ENCODE measurements around the gene YBEY. TPM values are rescaled to one million over a fixed set of nuclear protein-coding genes. Genes with fewer than 3 reads are reported as not detected.

The YBEY gene
- total and polyA plus RNA-seq, 10 donors, result 7.8 to 32.0 (median 14.2) TPM

DNA sequence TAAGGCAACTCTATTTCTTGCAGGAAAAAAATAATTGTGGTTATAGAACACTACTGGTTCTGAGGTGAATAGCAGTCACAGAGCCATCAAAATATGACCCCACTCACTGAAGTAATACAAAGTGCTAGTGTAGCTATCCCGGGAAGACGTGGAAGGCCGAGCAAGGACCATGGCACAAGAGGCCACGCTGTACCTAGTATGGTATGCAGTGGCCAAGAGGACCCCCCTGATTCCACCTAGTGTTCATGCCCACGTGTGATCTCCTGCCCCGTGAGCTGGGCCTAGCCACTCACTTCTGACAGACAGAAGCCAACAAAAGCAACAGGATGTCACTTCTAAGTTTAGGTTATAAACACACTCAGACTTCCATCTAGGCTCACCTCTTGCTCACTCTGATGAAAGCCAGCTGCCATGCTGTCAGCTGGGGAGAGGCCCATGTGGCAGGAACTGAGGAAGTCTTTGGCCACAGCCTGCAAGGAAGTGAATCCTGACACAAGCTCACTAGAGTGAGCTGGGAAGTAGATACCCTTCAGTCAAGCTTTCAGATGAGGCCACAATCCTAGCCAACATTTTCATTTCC, 35.9 kb upstream of the YBEY start:
- intact Hi-C loops (cut with DNase I; ENCODE audit: low total_unique reads), result no loop called here

GRCh38 chr21:46252840-46253239, 33.3 kb upstream of the YBEY start:
- no peaks in the 10 kb centered on the region for H3K27me3 ChIP-seq (replicated peaks in 1 of 7)
- intact Hi-C loops (cut with DNase I; ENCODE audit: low total_unique reads), result no loop called here
- WGBS, 5 donors, result 90 to 94% (median 91%) methylated on average over 4 of the region's 4 CpGs
- no peaks in the 10 kb centered on the region for H3K9me3 ChIP-seq
- no peak for DNase-seq
- H3K4me1 ChIP-seq, result peaks cover 0 to 26% (median 13%) of the 10 kb centered on the region in 6 donors
- H3K36me3 ChIP-seq, result peaks cover 4 to 100% (median 93%) of the 10 kb centered on the region in 6 donors
- H3K4me3 ChIP-seq, result no peak overlapping the region
- TF ChIP-seq, protein P1, sequence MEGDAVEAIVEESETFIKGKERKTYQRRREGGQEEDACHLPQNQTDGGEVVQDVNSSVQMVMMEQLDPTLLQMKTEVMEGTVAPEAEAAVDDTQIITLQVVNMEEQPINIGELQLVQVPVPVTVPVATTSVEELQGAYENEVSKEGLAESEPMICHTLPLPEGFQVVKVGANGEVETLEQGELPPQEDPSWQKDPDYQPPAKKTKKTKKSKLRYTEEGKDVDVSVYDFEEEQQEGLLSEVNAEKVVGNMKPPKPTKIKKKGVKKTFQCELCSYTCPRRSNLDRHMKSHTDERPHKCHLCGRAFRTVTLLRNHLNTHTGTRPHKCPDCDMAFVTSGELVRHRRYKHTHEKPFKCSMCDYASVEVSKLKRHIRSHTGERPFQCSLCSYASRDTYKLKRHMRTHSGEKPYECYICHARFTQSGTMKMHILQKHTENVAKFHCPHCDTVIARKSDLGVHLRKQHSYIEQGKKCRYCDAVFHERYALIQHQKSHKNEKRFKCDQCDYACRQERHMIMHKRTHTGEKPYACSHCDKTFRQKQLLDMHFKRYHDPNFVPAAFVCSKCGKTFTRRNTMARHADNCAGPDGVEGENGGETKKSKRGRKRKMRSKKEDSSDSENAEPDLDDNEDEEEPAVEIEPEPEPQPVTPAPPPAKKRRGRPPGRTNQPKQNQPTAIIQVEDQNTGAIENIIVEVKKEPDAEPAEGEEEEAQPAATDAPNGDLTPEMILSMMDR (IDR thresholded peaks at IDR 0.05 in 8 of 11, conservative IDR thresholded peaks at IDR 0.05 in 3 of 11), result no peak
- TF ChIP-seq POLR2A (IDR thresholded peaks at IDR 0.05) (no peak), POLR2AphosphoS5 (IDR thresholded peaks at IDR 0.05) (no peak)
- H3K27ac ChIP-seq, result peak overlapping the region in 2 of 8 donors; percentile 55 to 65

More for the DNA sequence above, 35.9 kb upstream of the YBEY start:
- DNase-seq, result no peak
- WGBS, 5 donors, result 83 to 91% (median 89%) methylated on average over 5 to 6 of the region's 6 CpGs
- H3K4me3 ChIP-seq, result no peak overlapping the region
- peaks cover 3 to 100% (median 89%) of the 10 kb centered on the region in 6 donors for H3K36me3 ChIP-seq
- H3K9me3 ChIP-seq, result no peaks in the 10 kb centered on the region
- no peak for TF ChIP-seq POLR2A (IDR thresholded peaks at IDR 0.05)
- peaks cover 0 to 26% (median 13%) of the 10 kb centered on the region in 6 donors for H3K4me1 ChIP-seq
- H3K27me3 ChIP-seq (replicated peaks in 1 of 7), result no peaks in the 10 kb centered on the region
- peak overlapping the region in 1 of 8 donors; percentile 36 for H3K27ac ChIP-seq

GRCh38 chr21:46253610-46254124, 32.5 kb upstream of the YBEY start:
- H3K9me3 ChIP-seq, result no peaks in the 10 kb centered on the region
- peak overlapping the region in 6 of 8 donors; percentile 8 to 65 (median 52) for H3K27ac ChIP-seq
- H3K4me1 ChIP-seq, result peaks cover 0 to 26% (median 13%) of the 10 kb centered on the region in 6 donors
- H3K27me3 ChIP-seq (replicated peaks in 1 of 7), result no peaks in the 10 kb centered on the region
- 41 to 49% (median 45%) methylated on average over 8 of the region's 8 CpGs for WGBS, 5 donors
- no peak overlapping the region for H3K4me3 ChIP-seq
- TF ChIP-seq POLR2AphosphoS5 (IDR thresholded peaks at IDR 0.05), result peak in 1 of 3 donors; percentile 11
- no peak for TF ChIP-seq POLR2A (IDR thresholded peaks at IDR 0.05)
- TF ChIP-seq, protein P1 (IDR thresholded peaks at IDR 0.05 in 8 of 11, conservative IDR thresholded peaks at IDR 0.05 in 3 of 11), result no peak
- H3K36me3 ChIP-seq, result peaks cover 4 to 100% (median 94%) of the 10 kb centered on the region in 6 donors
- no peak for DNase-seq
- intact Hi-C loops (cut with DNase I; ENCODE audit: low total_unique reads), result no loop called here

- DNase-seq, result no peak
- H3K27ac ChIP-seq, result peak overlapping the region in 6 of 8 donors; percentile 8 to 65 (median 52)
Observed at GRCh38 chr21:46254208-46254975, 31.8 kb upstream of the YBEY start.

More at GRCh38 chr21:46254208-46254975, 31.8 kb upstream of the YBEY start:
- WGBS, 5 donors, result 67 to 73% (median 69%) methylated on average over 12 of the region's 12 CpGs
- peaks cover 4 to 100% (median 95%) of the 10 kb centered on the region in 6 donors for H3K36me3 ChIP-seq
- H3K9me3 ChIP-seq, result no peaks in the 10 kb centered on the region
- intact Hi-C loops (cut with DNase I; ENCODE audit: low total_unique reads), result no loop called here
- H3K4me1 ChIP-seq, result peaks cover 0 to 26% (median 13%) of the 10 kb centered on the region in 6 donors
- no peak overlapping the region for H3K4me3 ChIP-seq
- no peak for TF ChIP-seq POLR2A (IDR thresholded peaks at IDR 0.05)
- peak in 1 of 3 donors; percentile 25 for TF ChIP-seq POLR2AphosphoS5 (IDR thresholded peaks at IDR 0.05)
- TF ChIP-seq, protein P1 (IDR thresholded peaks at IDR 0.05 in 8 of 11, conservative IDR thresholded peaks at IDR 0.05 in 3 of 11), result no peak
- H3K27me3 ChIP-seq (replicated peaks in 1 of 7), result no peaks in the 10 kb centered on the region
